Loucy (cell line): Measurements from ENCODE around the gene CD9.

ENCODE experiments used
- CTCF ChIP-seq: fragments of 200-600 bp; sonication (generic); conservative IDR thresholded peaks from 2 replicates; pipeline ENCODE4 v1.5.1; 2014; ENCODE audit warnings: mild to moderate bottlenecking, antibody characterized with exemption, low read length
- EZH2phosphoT487 ChIP-seq: fragments of 200-600 bp; IDR thresholded peaks from 2 replicates; pipeline ENCODE4 v1.6.1; 2018; ENCODE audit warnings: antibody characterized with exemption, mild to moderate bottlenecking, moderate library complexity, borderline replicate concordance

- no peak for TF ChIP-seq CTCF
- no peak for TF ChIP-seq EZH2phosphoT487
Observed at GRCh38 chr12:6172086-6172485, 28.1 kb upstream of the CD9 start.
